Smooth muscle cell (in vitro differentiated cells): Measurements from ENCODE around the gene SLC8A2. TPM values are rescaled to one million over a fixed set of nuclear protein-coding genes. Genes with fewer than 3 reads are reported as not detected.

ENCODE experiments used
- DNase-seq: peaks from one replicate; lab custom pipeline; 2025; ENCODE audit not compliant: unreplicated experiment; lab: John Stamatoyannopoulos, UW
- H2AFZ ChIP-seq: fragments of 200-600 bp; sonication (generic); 2 replicates; pipeline ENCODE4 v1.6.0; 2016; ENCODE audit warnings: antibody characterized with exemption, low read depth, mild to moderate bottlenecking
- H3F3A ChIP-seq: fragments of 200-600 bp; sonication (generic); 2 replicates; pipeline ENCODE4 v1.6.0; 2017; ENCODE audit warnings: antibody characterized with exemption, low read depth
- H3K27ac ChIP-seq: fragments of 200-600 bp; sonication (generic); 2 replicates; pipeline ENCODE4 v1.5.1; 2016; ENCODE audit warnings: low read depth, mild to moderate bottlenecking
- H3K27me3 ChIP-seq: fragments of 200-600 bp; sonication (generic); 2 replicates; pipeline ENCODE4 v1.6.1; 2016; ENCODE audit warnings: low read depth, mild to moderate bottlenecking
- H3K36me3 ChIP-seq: fragments of 200-600 bp; sonication (generic); 2 replicates; pipeline ENCODE4 v1.5.1; 2016; ENCODE audit warnings: low read depth
- H3K4me1 ChIP-seq: fragments of 200-600 bp; sonication (generic); 2 replicates; pipeline ENCODE4 v1.5.1; 2016; ENCODE audit warnings: low read depth
- H3K4me2 ChIP-seq: fragments of 200-600 bp; sonication (generic); 2 replicates; pipeline ENCODE4 v1.6.0; 2016; ENCODE audit warnings: mild to moderate bottlenecking
- H3K4me3 ChIP-seq: fragments of 200-600 bp; sonication (generic); 2 replicates; pipeline ENCODE4 v1.5.1; 2016; ENCODE audit warnings: mild to moderate bottlenecking
- H3K79me2 ChIP-seq: fragments of 200-600 bp; sonication (generic); 2 replicates; pipeline ENCODE4 v1.6.0; 2016; ENCODE audit warnings: low read depth, mild to moderate bottlenecking
- H3K9ac ChIP-seq: fragments of 200-600 bp; sonication (generic); 2 replicates; pipeline ENCODE4 v1.6.0; 2016; ENCODE audit warnings: low read depth
- H3K9me3 ChIP-seq: fragments of 200-600 bp; sonication (generic); replicated peaks from 2 replicates; pipeline ENCODE4 v1.5.1; 2016; ENCODE audit warnings: low read depth
- H4K20me1 ChIP-seq: fragments of 200-600 bp; sonication (generic); 2 replicates; pipeline ENCODE4 v1.6.0; 2016; ENCODE audit warnings: low read depth
- WGBS: methylation state at CpG from one replicate; pipeline ENCODE4 v1.1.7; 2016; ENCODE audit warnings: low lambda C conversion rate; 5-methylcytosine and 5-hydroxymethylcytosine counted together
- polyA plus RNA-seq: library from polyadenylated mRNA; unstranded; fragments of >200 nt; fragmentation: Nextera tagmentation; extraction: Ambion mirVana; gene quantifications from 2 replicates; pipeline ENCODE4 v1.2.1, GENCODE V29; 2016
- total RNA-seq: library from RNA; depleted of rRNA; stranded (reverse); fragments of >200 nt; gene quantifications from 2 replicates; pipeline ENCODE4 v1.2.3, GENCODE V29; 2014
- TF ChIP-seq, protein P1 (sequence below): fragments of 200-600 bp; sonication (generic); IDR thresholded peaks from 2 replicates; pipeline ENCODE4 v1.5.1; 2017; ENCODE audit warnings: borderline replicate concordance, mild to moderate bottlenecking, antibody characterized with exemption; ENCODE audit not compliant: insufficient read depth, poor library complexity, severe bottlenecking

The SLC8A2 gene
- total and polyA plus RNA-seq, 2 experiments from 2014 or later, result 0.22 to 0.62 TPM

DNA sequence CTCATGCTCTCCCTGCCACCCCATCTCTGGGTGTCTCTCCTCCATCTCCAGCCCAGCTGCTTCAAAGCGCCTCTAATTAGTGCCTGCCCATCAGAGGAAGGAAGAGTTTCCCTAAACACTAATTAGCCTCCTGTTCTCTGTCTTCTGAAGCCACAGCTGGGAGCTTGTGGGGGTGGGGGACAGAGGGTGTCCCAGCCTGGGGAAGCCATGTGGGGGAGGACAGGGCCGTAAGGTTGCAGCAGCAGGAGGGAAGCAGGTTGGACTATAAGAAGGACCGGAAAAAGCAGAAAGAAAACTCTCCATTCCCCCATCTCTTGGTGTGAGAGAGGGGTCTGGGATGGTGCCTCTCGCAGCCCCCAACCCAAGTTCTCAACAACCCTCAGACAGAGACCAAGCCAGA lies 26.2 kb downstream of the SLC8A2 start:
- TF ChIP-seq, protein P1, sequence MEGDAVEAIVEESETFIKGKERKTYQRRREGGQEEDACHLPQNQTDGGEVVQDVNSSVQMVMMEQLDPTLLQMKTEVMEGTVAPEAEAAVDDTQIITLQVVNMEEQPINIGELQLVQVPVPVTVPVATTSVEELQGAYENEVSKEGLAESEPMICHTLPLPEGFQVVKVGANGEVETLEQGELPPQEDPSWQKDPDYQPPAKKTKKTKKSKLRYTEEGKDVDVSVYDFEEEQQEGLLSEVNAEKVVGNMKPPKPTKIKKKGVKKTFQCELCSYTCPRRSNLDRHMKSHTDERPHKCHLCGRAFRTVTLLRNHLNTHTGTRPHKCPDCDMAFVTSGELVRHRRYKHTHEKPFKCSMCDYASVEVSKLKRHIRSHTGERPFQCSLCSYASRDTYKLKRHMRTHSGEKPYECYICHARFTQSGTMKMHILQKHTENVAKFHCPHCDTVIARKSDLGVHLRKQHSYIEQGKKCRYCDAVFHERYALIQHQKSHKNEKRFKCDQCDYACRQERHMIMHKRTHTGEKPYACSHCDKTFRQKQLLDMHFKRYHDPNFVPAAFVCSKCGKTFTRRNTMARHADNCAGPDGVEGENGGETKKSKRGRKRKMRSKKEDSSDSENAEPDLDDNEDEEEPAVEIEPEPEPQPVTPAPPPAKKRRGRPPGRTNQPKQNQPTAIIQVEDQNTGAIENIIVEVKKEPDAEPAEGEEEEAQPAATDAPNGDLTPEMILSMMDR, result no peak

DNA sequence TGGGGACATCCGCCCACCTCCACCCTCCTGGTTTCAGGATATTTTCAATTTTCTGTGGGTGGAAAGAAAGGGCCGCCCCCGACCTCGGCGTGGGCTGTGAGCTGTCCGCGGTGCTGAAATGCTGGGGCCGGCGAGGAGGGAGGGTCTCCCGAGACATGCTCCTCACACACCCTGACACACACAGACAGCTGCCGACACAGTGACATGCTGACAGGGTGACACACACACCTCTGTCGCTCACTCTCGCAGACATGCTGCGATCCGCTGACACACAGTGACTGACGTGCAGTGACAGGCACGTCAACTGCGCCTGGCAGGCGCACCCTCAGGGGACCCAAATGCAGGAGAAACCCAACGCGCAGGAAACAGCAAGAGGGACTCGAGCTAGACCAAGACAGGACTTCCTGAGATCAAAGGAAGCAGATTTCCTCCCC lies 27.3 kb downstream of the SLC8A2 start:
- DNase-seq, result no peak
- no peak overlapping the region for H3K27ac ChIP-seq
- no peaks in the 10 kb centered on the region for H3F3A ChIP-seq
- H3K79me2 ChIP-seq, result no peaks in the 10 kb centered on the region
- peaks cover 63% of the 10 kb centered on the region for H3K27me3 ChIP-seq
- H3K9me3 ChIP-seq, result no peaks in the 10 kb centered on the region
- H3K4me2 ChIP-seq, result no peak overlapping the region
- no peak overlapping the region for H3K4me3 ChIP-seq
- no peaks in the 10 kb centered on the region for H3K36me3 ChIP-seq
- no peak overlapping the region for H2AFZ ChIP-seq
- TF ChIP-seq, protein P1, result no peak
- WGBS, result 41% methylated on average over 22 of the region's 22 CpGs
- H4K20me1 ChIP-seq, result no peaks in the 10 kb centered on the region
- H3K9ac ChIP-seq, result no peak overlapping the region
- no peaks in the 10 kb centered on the region for H3K4me1 ChIP-seq

More for the DNA sequence above, 26.2 kb downstream of the SLC8A2 start:
- Histone ChIP-seq H3K9me3 (no peaks in the 10 kb centered on the region), H3F3A (no peaks in the 10 kb centered on the region), H3K4me3 (no peak overlapping the region), H3K27me3 (peaks cover 73% of the 10 kb centered on the region), H3K9ac (no peak overlapping the region), H3K27ac (no peak overlapping the region), H3K4me2 (no peak overlapping the region), H3K79me2 (no peaks in the 10 kb centered on the region), H4K20me1 (no peaks in the 10 kb centered on the region), H3K4me1 (no peaks in the 10 kb centered on the region), H3K36me3 (no peaks in the 10 kb centered on the region), H2AFZ (no peak overlapping the region)
- no peak for DNase-seq
- WGBS, result 49% methylated on average over 4 of the region's 4 CpGs

DNA sequence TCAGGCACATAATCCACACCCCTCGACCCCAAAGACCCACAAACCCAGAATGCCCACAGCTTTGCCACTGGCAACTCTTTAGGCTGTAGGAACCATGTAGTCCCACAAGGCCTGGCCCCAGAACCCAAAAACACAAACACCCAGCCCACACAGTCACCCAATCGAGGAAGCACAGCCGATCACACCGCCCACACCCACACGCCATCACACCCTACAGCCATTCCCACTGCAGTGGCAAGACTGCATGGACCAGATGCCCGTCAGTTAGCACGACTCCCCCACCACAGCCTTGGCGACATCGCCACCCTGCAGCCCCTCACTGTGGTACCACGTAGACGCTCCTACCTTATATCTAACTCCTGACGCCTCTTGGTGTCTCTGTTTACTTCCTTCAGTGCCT lies 28.4 kb downstream of the SLC8A2 start:
- whole genome bisulfite sequencing, result 72% methylated on average over 12 of the region's 12 CpGs
- H3F3A ChIP-seq, result no peaks in the 10 kb centered on the region
- no peaks in the 10 kb centered on the region for H3K36me3 ChIP-seq
- H3K4me2 ChIP-seq, result no peak overlapping the region
- H4K20me1 ChIP-seq, result no peaks in the 10 kb centered on the region
- H3K79me2 ChIP-seq, result no peaks in the 10 kb centered on the region
- no peak overlapping the region for H3K4me3 ChIP-seq
- TF ChIP-seq, protein P1, result no peak
- no peaks in the 10 kb centered on the region for H3K4me1 ChIP-seq
- no peak for DNase-seq
- peaks cover 52% of the 10 kb centered on the region for H3K27me3 ChIP-seq
- H3K9me3 ChIP-seq, result no peaks in the 10 kb centered on the region
- no peak overlapping the region for H3K27ac ChIP-seq
- H2AFZ ChIP-seq, result no peak overlapping the region
- no peak overlapping the region for H3K9ac ChIP-seq

DNA sequence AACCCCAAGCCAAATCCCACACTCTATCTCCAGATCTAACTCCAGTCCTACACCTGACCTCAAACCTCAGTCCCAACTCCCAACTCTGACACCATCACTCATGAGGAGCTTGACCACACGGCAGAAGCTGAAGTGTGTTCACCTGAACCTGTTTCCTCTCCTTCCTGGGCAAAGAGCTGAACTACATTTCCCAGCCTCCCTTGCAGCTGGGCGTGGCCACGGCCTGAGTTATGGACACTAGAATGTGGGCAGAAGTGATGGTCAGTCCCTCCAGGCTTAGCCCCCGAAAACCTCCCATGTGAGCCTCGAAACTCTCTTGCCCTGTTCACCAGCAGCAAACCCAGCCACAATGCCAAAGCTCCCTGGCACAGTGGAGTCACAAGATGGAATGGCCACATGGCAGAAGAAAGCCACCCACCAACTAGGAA lies 32.9 kb downstream of the SLC8A2 start:
- 43% methylated on average over 5 of the region's 5 CpGs for WGBS
- no peak for DNase-seq
- Histone ChIP-seq H4K20me1 (no peaks in the 10 kb centered on the region), H3K4me3 (no peak overlapping the region), H3K79me2 (no peaks in the 10 kb centered on the region), H2AFZ (no peak overlapping the region), H3K9ac (no peak overlapping the region), H3K36me3 (no peaks in the 10 kb centered on the region), H3F3A (no peaks in the 10 kb centered on the region), H3K4me2 (no peak overlapping the region), H3K27me3 (peaks cover 8% of the 10 kb centered on the region), H3K27ac (no peak overlapping the region), H3K4me1 (no peaks in the 10 kb centered on the region), H3K9me3 (no peaks in the 10 kb centered on the region)
- TF ChIP-seq, protein P1, result no peak
